BE2C (cell line): ENCODE measurements around the gene FYN.

ENCODE experiments used
- DNase-seq: peaks from one replicate; pipeline ENCODE4 v3.0.0-alpha.2; 2020
- H3K27me3 ChIP-seq: fragments of 250-450 bp; sonication (Bioruptor Pico); 2 replicates; pipeline ENCODE4 v1.5.1; 2020; ENCODE audit warnings: mild to moderate bottlenecking
- H3K36me3 ChIP-seq: fragments of 250-450 bp; sonication (Bioruptor Pico); 2 replicates; pipeline ENCODE4 v1.5.1; 2020; ENCODE audit warnings: mild to moderate bottlenecking
- H3K4me1 ChIP-seq: fragments of 250-450 bp; sonication (Bioruptor Pico); 2 replicates; pipeline ENCODE4 v1.5.1; 2020
- H3K4me3 ChIP-seq: 2 replicates; pipeline ENCODE4 v1.5.1; 2011; ENCODE audit warnings: low read depth, low read length
- H3K9me3 ChIP-seq: fragments of 250-450 bp; sonication (Bioruptor Pico); 2 replicates; pipeline ENCODE4 v1.5.1; 2020
- CTCF ChIP-seq: IDR thresholded peaks from 2 replicates; pipeline ENCODE4 v1.5.1; 2012; ENCODE audit warnings: mild to moderate bottlenecking, low read depth, low read length

FYN gene

GRCh38 chr6:111852725-111853124 lies 20.5 kb downstream of the FYN start:
- Histone ChIP-seq H3K27me3 (no peaks in the 10 kb centered on the region), H3K36me3 (no peaks in the 10 kb centered on the region; the same call in 1 of the 2 replicates), H3K4me1 (peaks cover 40% of the 10 kb centered on the region), H3K4me3 (no peak overlapping the region), H3K9me3 (no peaks in the 10 kb centered on the region)
- DNase-seq: no peak
- TF ChIP-seq CTCF: no peak

- DNase-seq: peak; percentile 62
- peaks cover 36% of the 10 kb centered on the region for H3K4me1 ChIP-seq
- no peaks in the 10 kb centered on the region for H3K27me3 ChIP-seq
- H3K36me3 ChIP-seq: no peaks in the 10 kb centered on the region; the same call in 1 of the 2 replicates
- H3K9me3 ChIP-seq: no peaks in the 10 kb centered on the region
- no peak overlapping the region for H3K4me3 ChIP-seq
- no peak for TF ChIP-seq CTCF
Observed at GRCh38 chr6:111850295-111850937, 22.8 kb downstream of the FYN start.

- Histone ChIP-seq H3K36me3 (peaks cover 3% of the 10 kb centered on the region; the same call in 1 of the 2 replicates), H3K9me3 (no peaks in the 10 kb centered on the region), H3K4me1 (peaks cover 40% of the 10 kb centered on the region), H3K4me3 (no peak overlapping the region), H3K27me3 (no peaks in the 10 kb centered on the region)
- TF ChIP-seq CTCF: no peak
- no peak for DNase-seq
Observed at GRCh38 chr6:111849298-111849697, 24.0 kb downstream of the FYN start.

DNA sequence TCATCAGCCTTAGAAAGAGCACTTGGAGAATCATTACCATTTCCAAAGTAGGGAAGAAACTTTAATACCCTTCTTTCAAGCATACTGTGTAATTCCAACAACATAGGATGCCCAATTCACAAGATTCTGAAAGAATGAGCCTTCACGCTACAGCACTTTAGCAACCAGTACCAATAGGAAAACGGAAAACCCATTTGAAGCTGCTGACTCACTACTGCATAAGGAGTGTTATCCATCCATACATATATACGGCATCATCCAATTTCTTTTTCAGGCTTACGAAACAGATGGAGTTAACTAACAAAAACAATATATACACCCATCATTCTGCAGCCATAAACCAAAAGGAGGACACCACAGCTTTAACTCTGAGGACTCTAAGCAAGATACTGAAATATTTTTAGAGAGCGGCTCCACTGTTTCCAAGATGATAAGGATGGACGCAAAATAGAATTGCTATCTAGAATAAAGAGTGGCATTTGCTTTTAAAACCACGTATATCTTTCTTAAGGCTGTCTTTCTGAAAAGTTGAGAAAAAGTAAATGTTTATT lies 24.9 kb downstream of the FYN start:
- no peak for DNase-seq
- no peak for TF ChIP-seq CTCF
- H3K27me3 ChIP-seq: no peaks in the 10 kb centered on the region
- peaks cover 41% of the 10 kb centered on the region for H3K4me1 ChIP-seq
- no peak overlapping the region for H3K4me3 ChIP-seq
- H3K9me3 ChIP-seq: no peaks in the 10 kb centered on the region
- peaks cover 3% of the 10 kb centered on the region; the same call in 1 of the 2 replicates for H3K36me3 ChIP-seq

GRCh38 chr6:111846492-111847409 lies 26.5 kb downstream of the FYN start:
- no peak for TF ChIP-seq CTCF
- Histone ChIP-seq H3K4me1 (peaks cover 34% of the 10 kb centered on the region), H3K36me3 (peaks cover 3% of the 10 kb centered on the region; the same call in 1 of the 2 replicates), H3K27me3 (no peaks in the 10 kb centered on the region), H3K9me3 (no peaks in the 10 kb centered on the region), H3K4me3 (no peak overlapping the region)
- DNase-seq: peak; percentile 30

DNA sequence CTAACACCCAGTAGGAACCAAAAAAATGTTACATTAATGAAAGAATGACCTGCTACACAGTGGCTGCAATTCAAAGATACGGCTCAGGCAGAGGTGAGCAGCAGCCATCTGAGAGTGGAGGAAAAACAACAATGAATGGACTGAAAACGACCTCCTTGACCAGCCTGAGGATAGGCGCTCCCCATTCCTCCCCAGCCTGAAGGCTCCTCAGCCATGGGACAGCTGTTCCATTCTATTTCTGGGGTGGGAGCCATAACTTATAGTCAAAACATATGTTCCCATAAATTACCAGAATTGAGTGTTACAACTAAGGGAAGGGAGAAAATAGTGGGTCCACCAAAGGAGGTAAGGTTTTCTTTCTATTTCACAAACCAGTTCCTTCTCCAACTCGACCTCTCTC lies 27.2 kb downstream of the FYN start:
- no peak for TF ChIP-seq CTCF
- Histone ChIP-seq H3K9me3 (no peaks in the 10 kb centered on the region), H3K27me3 (no peaks in the 10 kb centered on the region), H3K4me3 (no peak overlapping the region), H3K36me3 (peaks cover 3% of the 10 kb centered on the region; the same call in 1 of the 2 replicates), H3K4me1 (peaks cover 34% of the 10 kb centered on the region)
- no peak for DNase-seq
